Left ventricle myocardium inferior (tissue), 1 donor: ENCODE data around the gene ANGPTL8. TPM values are rescaled to one million over a fixed set of nuclear protein-coding genes. Genes with fewer than 3 reads are reported as not detected.

Source experiments
- DNase-seq: peaks from one replicate; pipeline ENCODE4 v3.0.0-alpha.2; 2020
- H3K27ac ChIP-seq: fragments of 200-600 bp; replicated peaks from 2 replicates; pipeline ENCODE4 v1.8.0; 2021
- H3K27me3 ChIP-seq: fragments of 200-600 bp; 2 replicates; pipeline ENCODE4 v1.8.0; 2021; ENCODE audit warnings: low read depth
- H3K36me3 ChIP-seq: fragments of 200-600 bp; 2 replicates; pipeline ENCODE4 v1.8.0; 2021
- H3K4me1 ChIP-seq: fragments of 200-600 bp; 2 replicates; pipeline ENCODE4 v1.8.0; 2021
- H3K4me3 ChIP-seq: fragments of 200-600 bp; 2 replicates; pipeline ENCODE4 v1.8.0; 2021; ENCODE audit warnings: mild to moderate bottlenecking, moderate library complexity
- H3K9me3 ChIP-seq: fragments of 200-600 bp; replicated peaks from 2 replicates; pipeline ENCODE4 v1.8.0; 2021
- intact Hi-C: fragments of 100-400 bp; cut with micrococcal nuclease; formaldehyde crosslinking; loops from one replicate; pipeline ENCODE4 v1.11.0; 2022
- total RNA-seq: library from RNA; stranded (reverse); fragmentation: NEBNext Ultra II Directional; extraction: Animal tissue kit (Norgen Biotek cat#: 25700); gene quantifications from one replicate; pipeline ENCODE4 v1.2.1, GENCODE V29; 2021
- TF ChIP-seq, protein P1 (sequence below): fragments of 200-600 bp; IDR thresholded peaks from 2 replicates; pipeline ENCODE4 v1.8.0; 2021; ENCODE audit warnings: antibody characterized with exemption, mild to moderate bottlenecking, borderline replicate concordance
- donor health status: DM: no; HTN: yes; CAD: no; lungs with severe emphysema.

The ANGPTL8 gene
- total RNA-seq, 1 donor from 2014 or later, result not detected

DNA sequence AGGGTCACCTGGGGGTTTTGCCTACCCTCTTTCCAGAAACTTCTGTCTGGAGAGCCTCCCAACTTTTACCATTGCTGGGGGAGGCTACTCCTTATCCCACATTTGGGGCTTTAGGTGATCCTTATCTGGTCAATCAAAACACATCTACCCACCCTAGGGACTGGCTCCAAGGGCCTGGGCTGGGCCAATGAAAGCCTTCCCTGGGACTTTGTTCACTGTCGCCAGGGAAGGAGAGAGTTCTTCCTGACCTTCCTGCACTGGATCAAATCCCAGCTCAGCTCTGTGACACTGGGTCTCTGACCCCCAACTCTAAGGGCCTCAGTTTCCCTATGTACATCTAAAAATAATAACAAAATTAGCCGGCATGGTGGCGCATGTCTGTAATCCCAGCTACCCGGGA, 11.8 kb downstream of the ANGPTL8 start:
- no peaks in the 10 kb centered on the region for H3K27me3 ChIP-seq
- peaks cover 53% of the 10 kb centered on the region for H3K36me3 ChIP-seq
- no peaks in the 10 kb centered on the region for H3K9me3 ChIP-seq
- peaks cover 78% of the 10 kb centered on the region for H3K4me1 ChIP-seq
- intact Hi-C loops, result no loop called here
- TF ChIP-seq, protein P1, sequence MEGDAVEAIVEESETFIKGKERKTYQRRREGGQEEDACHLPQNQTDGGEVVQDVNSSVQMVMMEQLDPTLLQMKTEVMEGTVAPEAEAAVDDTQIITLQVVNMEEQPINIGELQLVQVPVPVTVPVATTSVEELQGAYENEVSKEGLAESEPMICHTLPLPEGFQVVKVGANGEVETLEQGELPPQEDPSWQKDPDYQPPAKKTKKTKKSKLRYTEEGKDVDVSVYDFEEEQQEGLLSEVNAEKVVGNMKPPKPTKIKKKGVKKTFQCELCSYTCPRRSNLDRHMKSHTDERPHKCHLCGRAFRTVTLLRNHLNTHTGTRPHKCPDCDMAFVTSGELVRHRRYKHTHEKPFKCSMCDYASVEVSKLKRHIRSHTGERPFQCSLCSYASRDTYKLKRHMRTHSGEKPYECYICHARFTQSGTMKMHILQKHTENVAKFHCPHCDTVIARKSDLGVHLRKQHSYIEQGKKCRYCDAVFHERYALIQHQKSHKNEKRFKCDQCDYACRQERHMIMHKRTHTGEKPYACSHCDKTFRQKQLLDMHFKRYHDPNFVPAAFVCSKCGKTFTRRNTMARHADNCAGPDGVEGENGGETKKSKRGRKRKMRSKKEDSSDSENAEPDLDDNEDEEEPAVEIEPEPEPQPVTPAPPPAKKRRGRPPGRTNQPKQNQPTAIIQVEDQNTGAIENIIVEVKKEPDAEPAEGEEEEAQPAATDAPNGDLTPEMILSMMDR, result no peak
- peak overlapping the region; percentile 86 for H3K27ac ChIP-seq
- no peak for DNase-seq
- H3K4me3 ChIP-seq, result no peak overlapping the region

DNA sequence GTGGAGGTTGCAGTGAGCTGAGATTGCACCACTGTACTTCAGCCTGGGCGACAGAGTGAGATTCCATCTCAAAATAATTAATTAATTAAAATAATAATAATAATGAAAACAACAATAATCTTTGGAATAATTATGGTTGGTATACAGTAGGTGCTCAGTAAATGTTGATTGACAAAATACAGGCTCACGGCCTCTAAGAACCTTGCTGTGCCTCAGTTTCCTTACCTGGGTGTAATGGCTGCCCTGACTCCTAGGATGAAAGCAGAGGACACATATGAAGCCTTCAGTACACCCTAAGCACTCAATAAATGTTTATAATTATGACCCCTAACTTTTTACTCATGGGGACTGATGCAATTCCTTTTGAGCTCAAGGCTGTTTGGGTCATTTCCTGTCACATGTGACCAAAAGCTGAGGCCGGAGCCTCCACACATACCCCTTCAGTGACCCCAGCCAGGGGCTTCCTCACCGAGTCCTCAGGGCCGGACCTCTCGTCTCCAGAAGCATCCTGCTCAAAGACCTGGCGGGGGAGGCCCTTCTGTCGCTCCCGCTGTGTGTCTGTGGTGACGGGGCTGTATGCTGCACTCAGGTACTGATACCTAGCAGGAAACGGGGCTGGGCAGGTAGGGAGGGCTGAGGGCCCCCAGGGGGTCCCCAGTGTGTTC, 12.4 kb downstream of the ANGPTL8 start:
- H3K27me3 ChIP-seq, result no peaks in the 10 kb centered on the region
- H3K36me3 ChIP-seq, result peaks cover 49% of the 10 kb centered on the region
- DNase-seq, result no peak
- no peaks in the 10 kb centered on the region for H3K9me3 ChIP-seq
- H3K4me3 ChIP-seq, result no peak overlapping the region
- peaks cover 78% of the 10 kb centered on the region for H3K4me1 ChIP-seq
- H3K27ac ChIP-seq, result peak overlapping the region; percentile 86
- intact Hi-C loops, result no loop called here
- TF ChIP-seq, protein P1, result no peak

DNA sequence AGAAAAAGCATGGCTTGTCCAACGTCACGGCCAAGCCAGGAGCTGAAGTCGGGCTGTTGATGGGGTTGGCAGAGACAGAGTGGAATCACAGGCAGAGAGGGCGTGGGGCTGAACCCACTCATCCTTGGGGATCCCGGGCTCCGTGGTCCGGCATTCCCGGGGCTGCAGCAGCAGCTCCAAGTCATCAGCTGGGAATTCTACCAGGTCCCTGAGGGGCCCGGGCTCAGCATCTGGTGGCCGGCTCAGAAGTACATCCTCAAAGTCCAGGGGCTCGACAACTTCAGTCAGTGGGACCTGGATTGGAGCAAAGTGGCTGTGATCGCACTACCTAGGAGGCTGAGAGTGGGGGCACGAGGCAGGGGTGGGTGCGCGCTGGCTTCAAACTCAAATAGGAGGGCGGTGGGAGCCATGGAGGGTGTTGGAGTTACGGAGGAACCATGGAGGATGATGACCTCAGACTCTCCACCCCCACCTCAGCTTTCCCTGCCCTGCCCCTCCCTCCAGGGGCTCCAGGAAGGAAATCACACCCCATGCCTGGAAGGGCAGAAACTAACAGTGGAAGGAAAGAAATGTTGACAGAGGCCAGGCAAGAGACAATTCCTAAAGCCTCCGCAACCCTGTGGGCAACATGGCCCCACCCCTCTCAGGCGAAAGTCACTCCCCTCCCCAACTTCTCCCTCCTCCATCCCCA, 13.4 kb downstream of the ANGPTL8 start:
- Histone ChIP-seq H3K4me3 (peak overlapping the region; percentile 36), H3K27ac (peak overlapping the region; percentile 86), H3K27me3 (no peaks in the 10 kb centered on the region), H3K36me3 (peaks cover 47% of the 10 kb centered on the region), H3K9me3 (no peaks in the 10 kb centered on the region), H3K4me1 (peaks cover 69% of the 10 kb centered on the region)
- TF ChIP-seq, protein P1, result no peak
- DNase-seq, result no peak
- intact Hi-C loops, result no loop called here

DNA sequence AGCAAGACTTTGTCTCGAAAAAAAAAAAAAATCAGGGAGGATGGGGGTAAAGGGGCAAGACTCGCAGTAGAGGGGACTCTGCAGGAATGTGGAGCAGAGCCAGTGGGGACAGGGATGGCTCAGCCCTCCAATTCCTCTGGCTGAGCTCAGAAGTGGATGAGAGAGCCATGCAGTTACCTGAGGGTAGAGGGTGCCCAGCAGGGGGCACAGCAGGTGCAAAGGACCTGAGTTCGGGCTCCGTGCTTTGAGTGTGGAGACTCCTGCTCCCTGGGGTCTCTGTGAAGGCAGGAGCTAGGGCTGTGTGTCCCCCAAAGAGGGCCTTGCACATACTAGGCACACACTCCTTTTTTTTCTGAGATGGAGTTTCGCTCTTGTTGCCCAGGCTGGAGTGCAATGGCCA, 15.2 kb downstream of the ANGPTL8 start:
- no peak for DNase-seq
- intact Hi-C loops, result no loop called here
- Histone ChIP-seq H3K4me1 (peaks cover 59% of the 10 kb centered on the region), H3K27ac (peak overlapping the region; percentile 86), H3K27me3 (no peaks in the 10 kb centered on the region), H3K9me3 (no peaks in the 10 kb centered on the region), H3K36me3 (peaks cover 31% of the 10 kb centered on the region), H3K4me3 (no peak overlapping the region)
- TF ChIP-seq, protein P1, result peak; percentile 29

DNA sequence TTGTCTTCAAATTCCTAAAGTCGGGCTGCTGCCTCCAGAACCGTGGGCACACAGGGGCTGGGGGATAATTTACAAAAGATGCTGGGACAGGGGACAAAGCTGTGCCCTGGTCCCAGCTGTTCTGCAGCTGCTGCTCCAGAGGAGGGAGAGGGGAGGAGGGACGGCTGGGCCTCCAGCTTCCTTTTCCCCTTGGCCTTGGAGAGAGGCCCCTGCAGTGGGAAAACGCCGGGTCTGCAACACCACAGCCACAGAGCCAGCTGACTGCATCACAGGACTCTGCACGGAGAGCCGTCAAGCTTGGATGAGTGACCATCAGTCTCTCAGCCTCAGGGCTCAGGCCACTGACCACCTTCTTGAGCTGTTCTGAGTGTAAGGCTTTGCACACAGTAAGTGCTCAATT, 16.8 kb downstream of the ANGPTL8 start:
- DNase-seq, result peak; percentile 71
- Histone ChIP-seq H3K27ac (peak overlapping the region; percentile 86), H3K4me1 (peaks cover 59% of the 10 kb centered on the region), H3K27me3 (no peaks in the 10 kb centered on the region), H3K36me3 (peaks cover 15% of the 10 kb centered on the region), H3K4me3 (no peak overlapping the region), H3K9me3 (no peaks in the 10 kb centered on the region)
- TF ChIP-seq, protein P1, result no peak
- intact Hi-C loops, result no loop called here
